GM15510 (cell line): Measurements from ENCODE around the gene TMEM132D.

ENCODE experiments used
- POLR2A ChIP-seq: IDR thresholded peaks from 3 replicates; pipeline ENCODE4 v1.6.1; 2011; ENCODE audit warnings: borderline replicate concordance; ENCODE audit not compliant: insufficient read length; ENCODE audit errors: extremely low read depth

The TMEM132D gene

GRCh38 chr12:129084875-129085826 lies 818.7 kb downstream of the TMEM132D start:
- TF ChIP-seq POLR2A: no peak

- no peak for TF ChIP-seq POLR2A
Observed at GRCh38 chr12:129083121-129083840, 820.5 kb downstream of the TMEM132D start.

- no peak for TF ChIP-seq POLR2A
Observed at GRCh38 chr12:129082441-129082840, 821.4 kb downstream of the TMEM132D start.

GRCh38 chr12:129081755-129082250 lies 822.0 kb downstream of the TMEM132D start:
- TF ChIP-seq POLR2A: no peak

GRCh38 chr12:129080821-129081220 lies 823.0 kb downstream of the TMEM132D start:
- TF ChIP-seq POLR2A: no peak

GRCh38 chr12:129080391-129080790 lies 823.4 kb downstream of the TMEM132D start:
- TF ChIP-seq POLR2A: no peak

GRCh38 chr12:129079719-129080118 lies 824.1 kb downstream of the TMEM132D start:
- no peak for TF ChIP-seq POLR2A

GRCh38 chr12:129076441-129077320 lies 827.1 kb downstream of the TMEM132D start:
- no peak for TF ChIP-seq POLR2A

GRCh38 chr12:129075460-129076208 lies 828.2 kb downstream of the TMEM132D start:
- no peak for TF ChIP-seq POLR2A

GRCh38 chr12:129074379-129074778 lies 829.4 kb downstream of the TMEM132D start:
- no peak for TF ChIP-seq POLR2A

- no peak for TF ChIP-seq POLR2A
Observed at GRCh38 chr12:129073157-129073915, 830.5 kb downstream of the TMEM132D start.

GRCh38 chr12:129071362-129071761 lies 832.5 kb downstream of the TMEM132D start:
- no peak for TF ChIP-seq POLR2A

GRCh38 chr12:129069886-129070285 lies 833.9 kb downstream of the TMEM132D start:
- no peak for TF ChIP-seq POLR2A
